Endometrial microvascular endothelial cells (primary cell): ENCODE measurements around the gene MED13. TPM values are rescaled to one million over a fixed set of nuclear protein-coding genes. Genes with fewer than 3 reads are reported as not detected.

ENCODE experiments used
- in situ Hi-C: cut with HindIII; loops from 2 replicates; pipeline ENCODE4 v1.10.0; 2017; ENCODE audit warnings: low sequenced_read_pairs, low pct_unique_long_range_greater_than_20kb; ENCODE audit errors: inconsistent ontology term
- total RNA-seq: library from RNA; depleted of rRNA; stranded (reverse); fragments of >200 nt; gene quantifications from one replicate; pipeline ENCODE4 v1.2.3, GENCODE V29; 2015; ENCODE audit errors: inconsistent ontology term

The MED13 gene
- total RNA-seq, 1 donor from 2014 or later: 21.6 TPM

GRCh38 chr17:62062944-62063343, 2.1 kb downstream of the MED13 start:
- in situ Hi-C loops: no loop called here

GRCh38 chr17:62062302-62062701, 2.8 kb downstream of the MED13 start:
- in situ Hi-C loops: no loop called here

- in situ Hi-C loops: no loop called here
These were observed 5.7 kb downstream of the MED13 start for GRCh38 chr17:62059414-62059813.

GRCh38 chr17:62058611-62059010, 6.5 kb downstream of the MED13 start:
- in situ Hi-C loops: no loop called here

GRCh38 chr17:62057696-62058095, 7.4 kb downstream of the MED13 start:
- in situ Hi-C loops: no loop called here

GRCh38 chr17:62052765-62053338, 12.2 kb downstream of the MED13 start:
- in situ Hi-C loops: no loop called here

GRCh38 chr17:62051053-62051452, 14.0 kb downstream of the MED13 start:
- in situ Hi-C loops: no loop called here

- in situ Hi-C loops: no loop called here
These were observed 15.8 kb downstream of the MED13 start for GRCh38 chr17:62049299-62049698.

- in situ Hi-C loops: no loop called here
These were observed 16.8 kb downstream of the MED13 start for GRCh38 chr17:62048262-62048661.

GRCh38 chr17:62045517-62045916, 19.6 kb downstream of the MED13 start:
- in situ Hi-C loops: no loop called here

- in situ Hi-C loops: no loop called here
These were observed 20.0 kb downstream of the MED13 start for GRCh38 chr17:62045109-62045508.

GRCh38 chr17:62043602-62044001, 21.5 kb downstream of the MED13 start:
- in situ Hi-C loops: no loop called here

GRCh38 chr17:62043140-62043539, 21.9 kb downstream of the MED13 start:
- in situ Hi-C loops: no loop called here

- in situ Hi-C loops: no loop called here
These were observed 26.8 kb downstream of the MED13 start for GRCh38 chr17:62038248-62038647.

GRCh38 chr17:62033317-62033716, 31.8 kb downstream of the MED13 start:
- in situ Hi-C loops: no loop called here

GRCh38 chr17:62032480-62032879, 32.6 kb downstream of the MED13 start:
- in situ Hi-C loops: no loop called here

GRCh38 chr17:62030264-62030663, 34.8 kb downstream of the MED13 start:
- in situ Hi-C loops: no loop called here

- in situ Hi-C loops: no loop called here
These were observed 40.2 kb downstream of the MED13 start for GRCh38 chr17:62024866-62025265.

- in situ Hi-C loops: no loop called here
These were observed 47.2 kb downstream of the MED13 start for GRCh38 chr17:62017912-62018311.

- in situ Hi-C loops: no loop called here
These were observed 47.6 kb downstream of the MED13 start for GRCh38 chr17:62017496-62017895.

- in situ Hi-C loops: no loop called here
These were observed 50.6 kb downstream of the MED13 start for GRCh38 chr17:62014526-62014925.
